Measurements from ENCODE around the gene AMPD2. TPM values are rescaled to one million over a fixed set of nuclear protein-coding genes. Genes with fewer than 3 reads are reported as not detected.
A peak's percentile ranks its signal among the peaks of the same experiment; 100 is the strongest.

AMPD2 gene
- total RNA-seq, 2 experiments from 2014 or later = 170 to 191 TPM

GRCh38 chr1:109639841-109640184, 20.2 kb downstream of the AMPD2 start:
- H3K27ac Mint-ChIP-seq = no peak overlapping the region
- POLR2A ChIA-PET = interaction anchor here (0.6 to 2.8 kb wide), 14 partner anchors 10 to 395 kb away, joined by 3 to 28 read pairs (median 5); partner anchors contain the start of genes AHCYL1, GNAI3, GSTM1 and GSTM4

GRCh38 chr1:109640285-109640865, 20.7 kb downstream of the AMPD2 start:
- ATAC-seq (ENCODE audit: poor library complexity) (peak; percentile 81), DNase-seq (peak; percentile 82 to 95 (median 89))
- H3K27me3 Mint-ChIP-seq = no peaks in the 10 kb centered on the region
- ChIA-PET POLR2A (interaction anchor here (0.6 to 2.8 kb wide), 14 partner anchors 9 to 394 kb away, joined by 3 to 28 read pairs (median 5); partner anchors contain the start of genes AHCYL1, GNAI3, GSTM1 and GSTM4), CTCF (interaction anchor here (0.5 to 3.8 kb wide), 39 partner anchors 10 to 636 kb away, joined by 3 to 43 read pairs (median 4); partner anchors contain the start of genes AHCYL1, AMPD2, CYB561D1 and GNAI3)
- H3K36me3 ChIP-seq (ENCODE audit: insufficient read depth, low read length) = no peaks in the 10 kb centered on the region
- H3K9me3 ChIP-seq (ENCODE audit: control insufficient read depth in 1 of 2, insufficient read depth in 1 of 2, low read length in 2 of 2) = no peaks in the 10 kb centered on the region
- no peak overlapping the region for H3K4me3 Mint-ChIP-seq
- peaks cover 22% of the 10 kb centered on the region for H3K4me1 Mint-ChIP-seq (ENCODE audit: low read depth)
- H3K9me3 Mint-ChIP-seq = no peaks in the 10 kb centered on the region
- no peaks in the 10 kb centered on the region for H3K27me3 ChIP-seq (ENCODE audit: control insufficient read depth in 1 of 2, insufficient read depth in 2 of 2, low read length in 2 of 2)
- no peak overlapping the region for H3K27ac ChIP-seq (ENCODE audit: low read depth in 1 of 2, low read length in 2 of 2)
- no peak overlapping the region for H3K27ac Mint-ChIP-seq
- peaks cover 15% of the 10 kb centered on the region for H3K4me1 ChIP-seq (ENCODE audit: insufficient read depth, low read length)
- H3K4me3 ChIP-seq (ENCODE audit: low read length) = no peak overlapping the region
- TF ChIP-seq, protein P1, sequence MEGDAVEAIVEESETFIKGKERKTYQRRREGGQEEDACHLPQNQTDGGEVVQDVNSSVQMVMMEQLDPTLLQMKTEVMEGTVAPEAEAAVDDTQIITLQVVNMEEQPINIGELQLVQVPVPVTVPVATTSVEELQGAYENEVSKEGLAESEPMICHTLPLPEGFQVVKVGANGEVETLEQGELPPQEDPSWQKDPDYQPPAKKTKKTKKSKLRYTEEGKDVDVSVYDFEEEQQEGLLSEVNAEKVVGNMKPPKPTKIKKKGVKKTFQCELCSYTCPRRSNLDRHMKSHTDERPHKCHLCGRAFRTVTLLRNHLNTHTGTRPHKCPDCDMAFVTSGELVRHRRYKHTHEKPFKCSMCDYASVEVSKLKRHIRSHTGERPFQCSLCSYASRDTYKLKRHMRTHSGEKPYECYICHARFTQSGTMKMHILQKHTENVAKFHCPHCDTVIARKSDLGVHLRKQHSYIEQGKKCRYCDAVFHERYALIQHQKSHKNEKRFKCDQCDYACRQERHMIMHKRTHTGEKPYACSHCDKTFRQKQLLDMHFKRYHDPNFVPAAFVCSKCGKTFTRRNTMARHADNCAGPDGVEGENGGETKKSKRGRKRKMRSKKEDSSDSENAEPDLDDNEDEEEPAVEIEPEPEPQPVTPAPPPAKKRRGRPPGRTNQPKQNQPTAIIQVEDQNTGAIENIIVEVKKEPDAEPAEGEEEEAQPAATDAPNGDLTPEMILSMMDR (IDR thresholded peaks at IDR 0.05) = peak; percentile 95
- H3K36me3 Mint-ChIP-seq (ENCODE audit: low read depth) = no peaks in the 10 kb centered on the region
- intact Hi-C loops (cut with DNase I, micrococcal nuclease) = loop anchor here (5.0 kb wide), 4 partner anchors 47 to 342 kb away; partner anchors contain the start of genes AHCYL1 (in 2 of the 2), GSTM1 (in 2 of the 2) and GNAI3 (in 1 of the 2)

More at GRCh38 chr1:109639841-109640184, 20.2 kb downstream of the AMPD2 start:
- Mint-ChIP-seq H3K9me3 (no peaks in the 10 kb centered on the region), H3K36me3 (ENCODE audit: low read depth) (no peaks in the 10 kb centered on the region), H3K4me1 (ENCODE audit: low read depth) (peaks cover 27% of the 10 kb centered on the region), H3K4me3 (no peak overlapping the region), H3K27me3 (no peaks in the 10 kb centered on the region)
- H3K36me3 ChIP-seq (ENCODE audit: insufficient read depth, low read length) = no peaks in the 10 kb centered on the region
- no peaks in the 10 kb centered on the region for H3K27me3 ChIP-seq (ENCODE audit: control insufficient read depth in 1 of 2, insufficient read depth in 2 of 2, low read length in 2 of 2)
- peaks cover 19% of the 10 kb centered on the region for H3K4me1 ChIP-seq (ENCODE audit: insufficient read depth, low read length)
- ATAC-seq (ENCODE audit: poor library complexity) (no peak), DNase-seq (no peak)
- intact Hi-C loops (cut with DNase I, micrococcal nuclease) = loop anchor here (5.0 kb wide), 4 partner anchors 47 to 342 kb away; partner anchors contain the start of genes AHCYL1 (in 2 of the 2), GSTM1 (in 2 of the 2) and GNAI3 (in 1 of the 2)
- H3K9me3 ChIP-seq (ENCODE audit: control insufficient read depth in 1 of 2, insufficient read depth in 1 of 2, low read length in 2 of 2) = no peaks in the 10 kb centered on the region
- CTCF ChIA-PET = interaction anchor here (0.5 to 3.8 kb wide), 38 partner anchors 10 to 635 kb away, joined by 3 to 43 read pairs (median 4); partner anchors contain the start of genes AHCYL1, AMPD2, CYB561D1 and GNAI3
- TF ChIP-seq, protein P1 (IDR thresholded peaks at IDR 0.05) = no peak
- no peak overlapping the region for H3K27ac ChIP-seq (ENCODE audit: low read depth in 1 of 2, low read length in 2 of 2)
- H3K4me3 ChIP-seq (ENCODE audit: low read length) = no peak overlapping the region

DNA sequence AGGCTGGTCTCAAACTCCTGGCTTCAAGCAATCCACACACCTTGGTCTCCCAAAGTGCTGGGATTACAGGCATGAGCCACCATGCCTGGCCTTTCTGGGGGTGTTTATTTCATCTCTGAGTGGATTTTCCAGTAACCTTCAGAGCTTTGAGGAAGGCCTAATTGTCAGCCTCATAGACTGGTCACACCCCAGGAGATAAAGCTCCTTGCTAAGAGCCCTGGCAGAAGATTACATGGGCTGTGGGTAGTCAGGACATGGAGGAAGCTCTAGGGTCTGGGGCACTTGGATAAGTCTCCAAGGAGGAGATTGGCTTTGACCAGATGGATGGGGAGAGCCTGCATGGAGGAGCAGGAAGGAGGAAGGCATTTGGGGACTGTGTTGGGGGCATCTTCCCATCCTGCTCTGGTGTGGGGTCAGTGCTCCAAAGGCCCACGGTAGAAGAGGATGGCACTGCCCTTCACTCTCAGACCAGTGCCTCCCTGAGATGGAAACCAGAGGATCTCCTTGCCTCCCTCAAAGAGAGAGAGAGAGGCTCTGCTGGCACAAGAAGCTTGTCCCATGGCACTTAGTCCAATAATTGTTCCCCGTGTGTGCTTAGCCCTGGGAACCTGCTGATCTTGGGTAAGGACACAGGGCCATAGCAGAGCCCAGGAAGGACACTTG, 21.6 kb downstream of the AMPD2 start:
- H3K36me3 Mint-ChIP-seq (ENCODE audit: low read depth) = no peaks in the 10 kb centered on the region
- Histone ChIP-seq H3K4me1 (ENCODE audit: insufficient read depth, low read length) (peaks cover 15% of the 10 kb centered on the region), H3K36me3 (ENCODE audit: insufficient read depth, low read length) (no peaks in the 10 kb centered on the region), H3K27me3 (ENCODE audit: control insufficient read depth in 1 of 2, insufficient read depth in 2 of 2, low read length in 2 of 2) (no peaks in the 10 kb centered on the region), H3K9me3 (ENCODE audit: control insufficient read depth in 1 of 2, insufficient read depth in 1 of 2, low read length in 2 of 2) (no peaks in the 10 kb centered on the region), H3K4me3 (ENCODE audit: low read length) (no peak overlapping the region), H3K27ac (ENCODE audit: low read depth in 1 of 2, low read length in 2 of 2) (no peak overlapping the region)
- no peak for ATAC-seq (ENCODE audit: poor library complexity)
- intact Hi-C loops (cut with DNase I, micrococcal nuclease) = loop anchor here (5.0 kb wide), 4 partner anchors 46 to 341 kb away; partner anchors contain the start of genes AHCYL1 (in 2 of the 2), GSTM1 (in 2 of the 2) and GNAI3 (in 1 of the 2)
- H3K27me3 Mint-ChIP-seq = no peaks in the 10 kb centered on the region
- TF ChIP-seq, protein P1 (IDR thresholded peaks at IDR 0.05) = no peak
- POLR2A ChIA-PET = interaction anchor here (1.2 to 2.8 kb wide), 4 partner anchors 15 to 143 kb away, joined by 3 to 28 read pairs (median 14); partner anchors contain the start of genes GSTM1 and GSTM4
- peaks cover 20% of the 10 kb centered on the region for H3K4me1 Mint-ChIP-seq (ENCODE audit: low read depth)
- no peak overlapping the region for H3K27ac Mint-ChIP-seq
- peak in 1 of 14 experiments; percentile 12 for DNase-seq
- H3K9me3 Mint-ChIP-seq = no peaks in the 10 kb centered on the region
- CTCF ChIA-PET = interaction anchor here (0.6 to 3.8 kb wide), 18 partner anchors 10 to 563 kb away, joined by 3 to 43 read pairs (median 5); partner anchors contain the start of genes AHCYL1 and PSRC1
- no peak overlapping the region for H3K4me3 Mint-ChIP-seq
